GM12874 (cell line): Measurements from ENCODE around the gene ITGA8.

Source experiments
- TF ChIP-seq, protein P1 (sequence below): IDR thresholded peaks from 2 replicates; pipeline ENCODE4 v1.5.1; 2011; ENCODE audit warnings: low read depth, mild to moderate bottlenecking, control low read depth, low read length, moderate library complexity; ENCODE audit not compliant: insufficient read depth

ITGA8 gene

DNA sequence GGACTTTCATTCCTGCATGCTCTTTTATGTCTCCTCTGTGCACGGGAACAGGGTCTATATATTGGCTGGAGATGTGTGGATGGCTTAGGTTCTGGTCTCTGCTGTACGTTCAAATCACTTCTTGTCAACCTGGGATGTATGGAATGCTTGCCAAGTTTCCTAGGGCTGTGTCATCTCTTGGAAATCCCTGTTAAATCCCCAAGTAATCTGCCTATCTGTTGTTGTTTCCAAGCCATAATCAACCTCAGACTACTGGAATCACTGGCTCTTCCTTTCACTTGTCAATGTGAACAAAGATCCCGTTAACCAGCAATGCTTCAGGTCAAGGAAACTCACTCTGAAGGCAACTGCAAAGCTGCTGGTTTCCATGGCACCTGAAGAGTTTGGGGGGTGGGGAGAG lies 255.3 kb downstream of the ITGA8 start:
- TF ChIP-seq, protein P1, sequence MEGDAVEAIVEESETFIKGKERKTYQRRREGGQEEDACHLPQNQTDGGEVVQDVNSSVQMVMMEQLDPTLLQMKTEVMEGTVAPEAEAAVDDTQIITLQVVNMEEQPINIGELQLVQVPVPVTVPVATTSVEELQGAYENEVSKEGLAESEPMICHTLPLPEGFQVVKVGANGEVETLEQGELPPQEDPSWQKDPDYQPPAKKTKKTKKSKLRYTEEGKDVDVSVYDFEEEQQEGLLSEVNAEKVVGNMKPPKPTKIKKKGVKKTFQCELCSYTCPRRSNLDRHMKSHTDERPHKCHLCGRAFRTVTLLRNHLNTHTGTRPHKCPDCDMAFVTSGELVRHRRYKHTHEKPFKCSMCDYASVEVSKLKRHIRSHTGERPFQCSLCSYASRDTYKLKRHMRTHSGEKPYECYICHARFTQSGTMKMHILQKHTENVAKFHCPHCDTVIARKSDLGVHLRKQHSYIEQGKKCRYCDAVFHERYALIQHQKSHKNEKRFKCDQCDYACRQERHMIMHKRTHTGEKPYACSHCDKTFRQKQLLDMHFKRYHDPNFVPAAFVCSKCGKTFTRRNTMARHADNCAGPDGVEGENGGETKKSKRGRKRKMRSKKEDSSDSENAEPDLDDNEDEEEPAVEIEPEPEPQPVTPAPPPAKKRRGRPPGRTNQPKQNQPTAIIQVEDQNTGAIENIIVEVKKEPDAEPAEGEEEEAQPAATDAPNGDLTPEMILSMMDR: no peak
